OCI-LY1 (cell line): ENCODE measurements around the gene CDR2.

Experiments
- H2AFZ ChIP-seq: fragments of 200-600 bp; sonication (generic), shearing (Covaris generic); 2 replicates; pipeline ENCODE4 v1.6.0; 2014; ENCODE audit warnings: antibody characterized with exemption, mild to moderate bottlenecking, low read length
- H3F3A ChIP-seq: fragments of 200-600 bp; sonication (generic), shearing (Covaris generic); 2 replicates; pipeline ENCODE4 v1.6.0; 2014; ENCODE audit warnings: mild to moderate bottlenecking, antibody characterized with exemption, low read length, moderate library complexity; ENCODE audit not compliant: insufficient read depth
- H3K27ac ChIP-seq: fragments of 200-600 bp; sonication (generic); 2 replicates; pipeline ENCODE4 v1.5.1; 2014; ENCODE audit warnings: low read length, mixed run types, mild to moderate bottlenecking, low read depth; ENCODE audit not compliant: poor library complexity, severe bottlenecking
- H3K27me3 ChIP-seq: fragments of 200-600 bp; sonication (generic); 2 replicates; pipeline ENCODE4 v1.6.0; 2014; ENCODE audit warnings: antibody characterized with exemption, mild to moderate bottlenecking, low read length, moderate library complexity; ENCODE audit not compliant: insufficient read depth
- H3K36me3 ChIP-seq: fragments of 200-600 bp; sonication (generic); 2 replicates; pipeline ENCODE4 v1.6.1; 2014; ENCODE audit warnings: mild to moderate bottlenecking, antibody characterized with exemption, low read length, moderate library complexity, mixed read lengths; ENCODE audit not compliant: insufficient read depth
- H3K4me1 ChIP-seq: fragments of 200-600 bp; sonication (generic); 2 replicates; pipeline ENCODE4 v1.5.1; 2014; ENCODE audit warnings: mild to moderate bottlenecking, low read length, moderate library complexity; ENCODE audit not compliant: insufficient read depth, severe bottlenecking
- H3K4me2 ChIP-seq: fragments of 200-600 bp; sonication (generic), shearing (Covaris generic); 2 replicates; pipeline ENCODE4 v1.6.1; 2014; ENCODE audit warnings: low read length
- H3K4me3 ChIP-seq: fragments of 200-600 bp; sonication (generic); 2 replicates; pipeline ENCODE4 v1.5.1; 2014; ENCODE audit warnings: low read length, low read depth, mild to moderate bottlenecking, mixed read lengths; ENCODE audit not compliant: poor library complexity, severe bottlenecking
- H3K79me2 ChIP-seq: fragments of 200-600 bp; shearing (Covaris generic); 2 replicates; pipeline ENCODE4 v1.6.1; 2016; ENCODE audit warnings: mixed run types, low read length, mixed read lengths; ENCODE audit not compliant: insufficient read depth
- H3K9ac ChIP-seq: fragments of 200-600 bp; sonication (generic), shearing (Covaris generic); 2 replicates; pipeline ENCODE4 v1.6.1; 2014; ENCODE audit warnings: mild to moderate bottlenecking, low read length, mixed read lengths
- H3K9me2 ChIP-seq: fragments of 200-600 bp; sonication (generic), shearing (Covaris generic); 2 replicates; pipeline ENCODE4 v1.6.1; 2014; ENCODE audit warnings: low read depth, mild to moderate bottlenecking, low read length, mixed read lengths
- H3K9me3 ChIP-seq: fragments of 200-600 bp; shearing (Covaris generic); 2 replicates; pipeline ENCODE4 v1.6.1; 2014; ENCODE audit warnings: low read length, mixed read lengths
- H4K20me1 ChIP-seq: fragments of 200-600 bp; sonication (generic), shearing (Covaris generic); 2 replicates; pipeline ENCODE4 v1.6.0; 2016; ENCODE audit warnings: mild to moderate bottlenecking, low read length; ENCODE audit not compliant: insufficient read depth
- EZH2 ChIP-seq: fragments of 200-600 bp; sonication (generic), shearing (Covaris generic); IDR thresholded peaks from 2 replicates; pipeline ENCODE4 v1.8.0; 2017; ENCODE audit warnings: borderline replicate concordance, mixed run types, mild to moderate bottlenecking, antibody characterized with exemption, low read length, moderate library complexity, mixed read lengths
- TF ChIP-seq, protein P1 (sequence below): fragments of 200-600 bp; sonication (generic), shearing (Covaris generic); IDR thresholded peaks from 2 replicates; pipeline ENCODE4 v1.5.1; 2017; ENCODE audit warnings: mild to moderate bottlenecking, antibody characterized with exemption, low read length, moderate library complexity, mixed read lengths

The CDR2 gene

DNA sequence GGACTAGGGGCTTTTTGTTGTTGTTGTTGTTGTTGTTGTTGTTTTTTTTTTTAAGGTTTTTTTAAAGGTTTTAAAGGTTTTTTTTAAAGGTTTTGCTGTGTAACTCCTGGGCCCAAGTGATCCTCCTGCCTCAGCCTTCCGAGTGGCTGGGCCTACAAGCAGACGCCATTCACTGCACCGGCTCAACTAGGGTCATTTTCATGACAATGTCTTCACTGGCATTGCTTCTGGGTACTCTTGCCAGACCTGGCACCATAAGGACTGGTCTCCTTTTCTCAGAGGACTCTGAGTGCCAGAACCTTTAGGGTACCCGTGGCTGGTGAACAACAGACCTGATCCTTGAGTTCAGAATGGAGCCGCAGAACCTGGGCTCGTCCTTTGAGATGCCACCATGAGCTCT is 56.8 kb downstream of the CDR2 start:
- no peaks in the 10 kb centered on the region for H3K9me2 ChIP-seq
- no peaks in the 10 kb centered on the region for H4K20me1 ChIP-seq
- no peak overlapping the region for H3K4me3 ChIP-seq
- H3K4me2 ChIP-seq = no peak overlapping the region
- no peaks in the 10 kb centered on the region for H3F3A ChIP-seq
- no peak overlapping the region for H2AFZ ChIP-seq
- H3K4me1 ChIP-seq = no peaks in the 10 kb centered on the region
- TF ChIP-seq, protein P1, sequence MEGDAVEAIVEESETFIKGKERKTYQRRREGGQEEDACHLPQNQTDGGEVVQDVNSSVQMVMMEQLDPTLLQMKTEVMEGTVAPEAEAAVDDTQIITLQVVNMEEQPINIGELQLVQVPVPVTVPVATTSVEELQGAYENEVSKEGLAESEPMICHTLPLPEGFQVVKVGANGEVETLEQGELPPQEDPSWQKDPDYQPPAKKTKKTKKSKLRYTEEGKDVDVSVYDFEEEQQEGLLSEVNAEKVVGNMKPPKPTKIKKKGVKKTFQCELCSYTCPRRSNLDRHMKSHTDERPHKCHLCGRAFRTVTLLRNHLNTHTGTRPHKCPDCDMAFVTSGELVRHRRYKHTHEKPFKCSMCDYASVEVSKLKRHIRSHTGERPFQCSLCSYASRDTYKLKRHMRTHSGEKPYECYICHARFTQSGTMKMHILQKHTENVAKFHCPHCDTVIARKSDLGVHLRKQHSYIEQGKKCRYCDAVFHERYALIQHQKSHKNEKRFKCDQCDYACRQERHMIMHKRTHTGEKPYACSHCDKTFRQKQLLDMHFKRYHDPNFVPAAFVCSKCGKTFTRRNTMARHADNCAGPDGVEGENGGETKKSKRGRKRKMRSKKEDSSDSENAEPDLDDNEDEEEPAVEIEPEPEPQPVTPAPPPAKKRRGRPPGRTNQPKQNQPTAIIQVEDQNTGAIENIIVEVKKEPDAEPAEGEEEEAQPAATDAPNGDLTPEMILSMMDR = no peak
- no peak for TF ChIP-seq EZH2
- no peak overlapping the region for H3K27ac ChIP-seq
- no peaks in the 10 kb centered on the region for H3K27me3 ChIP-seq
- no peaks in the 10 kb centered on the region for H3K79me2 ChIP-seq
- no peaks in the 10 kb centered on the region for H3K9me3 ChIP-seq
- no peak overlapping the region for H3K9ac ChIP-seq
- peaks cover 84% of the 10 kb centered on the region for H3K36me3 ChIP-seq

DNA sequence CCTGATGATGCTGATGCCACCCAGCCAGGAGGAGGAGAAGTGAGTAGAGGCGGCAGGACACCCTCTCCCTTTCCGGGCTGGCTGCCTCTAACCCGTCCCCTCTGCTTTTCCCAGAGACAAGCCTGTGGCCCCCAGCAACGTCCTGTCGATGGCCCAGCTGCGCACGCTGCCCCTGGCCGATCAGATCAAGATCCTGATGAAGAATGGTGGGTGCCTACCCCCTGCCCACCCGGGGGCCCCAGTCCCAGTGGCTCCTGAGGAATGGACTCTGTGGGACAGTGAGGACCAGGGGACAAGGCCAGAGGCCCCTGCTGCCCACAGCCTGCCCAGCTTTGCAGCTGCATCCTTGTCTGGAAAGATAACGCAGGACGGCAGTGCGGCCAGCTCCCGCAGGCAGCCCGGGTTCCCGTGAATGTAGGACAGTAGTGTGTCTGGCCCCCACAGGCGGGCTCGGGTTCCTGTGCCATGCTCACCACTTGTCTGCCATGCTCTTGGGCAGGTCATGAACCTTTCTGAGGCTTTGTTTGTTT is 57.4 kb downstream of the CDR2 start:
- H3K9me2 ChIP-seq = no peaks in the 10 kb centered on the region
- no peak overlapping the region for H3K4me2 ChIP-seq
- no peak overlapping the region for H3K4me3 ChIP-seq
- no peaks in the 10 kb centered on the region for H3F3A ChIP-seq
- H3K36me3 ChIP-seq = peaks cover 84% of the 10 kb centered on the region
- no peak overlapping the region for H3K27ac ChIP-seq
- H3K79me2 ChIP-seq = no peaks in the 10 kb centered on the region
- no peaks in the 10 kb centered on the region for H3K27me3 ChIP-seq
- TF ChIP-seq EZH2 = no peak
- TF ChIP-seq, protein P1 = no peak
- H2AFZ ChIP-seq = no peak overlapping the region
- no peaks in the 10 kb centered on the region for H4K20me1 ChIP-seq
- H3K4me1 ChIP-seq = no peaks in the 10 kb centered on the region
- no peak overlapping the region for H3K9ac ChIP-seq
- H3K9me3 ChIP-seq = no peaks in the 10 kb centered on the region

DNA sequence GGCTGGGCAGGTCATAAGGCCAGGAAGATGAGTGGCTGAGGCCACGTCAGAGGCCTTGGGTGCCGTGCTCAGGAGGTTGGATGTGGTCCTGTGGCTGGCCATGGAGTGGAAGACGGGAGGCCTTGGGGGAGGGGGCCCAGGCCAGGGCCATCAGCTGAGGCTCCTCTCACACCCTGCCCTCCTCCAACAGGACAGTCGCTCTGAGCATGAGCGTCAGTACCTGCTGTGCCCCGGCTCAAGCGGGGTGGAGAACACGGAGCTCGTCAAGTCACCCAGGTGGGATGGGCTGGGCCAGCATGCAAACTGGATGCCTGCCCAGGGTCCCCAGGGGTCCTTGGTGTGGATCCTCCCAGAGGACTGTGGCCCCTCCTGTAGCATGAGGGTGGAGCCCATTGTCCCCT is 58.0 kb downstream of the CDR2 start:
- Histone ChIP-seq H3F3A (no peaks in the 10 kb centered on the region), H4K20me1 (no peaks in the 10 kb centered on the region), H3K9me3 (no peaks in the 10 kb centered on the region), H3K4me3 (no peak overlapping the region), H3K4me1 (no peaks in the 10 kb centered on the region), H3K27ac (no peak overlapping the region), H2AFZ (no peak overlapping the region), H3K36me3 (peaks cover 84% of the 10 kb centered on the region), H3K79me2 (no peaks in the 10 kb centered on the region), H3K27me3 (no peaks in the 10 kb centered on the region), H3K9me2 (no peaks in the 10 kb centered on the region), H3K4me2 (no peak overlapping the region), H3K9ac (no peak overlapping the region)
- TF ChIP-seq EZH2 = no peak
- TF ChIP-seq, protein P1 = no peak
